ENCODE measurements around the gene ANKRD29.

Gene ANKRD29

GRCh38 chr18:23634692-23635091 is 28.0 kb downstream of the ANKRD29 start:
- Histone ChIP-seq H3K4me3 (replicated peaks; ENCODE audit: low read depth, low read length) (no peak overlapping the region), H3K27me3 (replicated peaks; ENCODE audit: control insufficient read depth, insufficient read depth, low read length) (no peaks in the 10 kb centered on the region), H3K36me3 (ENCODE audit: control insufficient read depth, insufficient read depth, low read length) (no peaks in the 10 kb centered on the region)
- DNase-seq (ENCODE audit: extremely low read depth, insufficient read length) = no peak
- no peak for TF ChIP-seq CTCF (IDR thresholded peaks at IDR 0.05; ENCODE audit: insufficient read depth, low read length, poor library complexity, severe bottlenecking)

- DNase-seq (ENCODE audit: extremely low read depth, insufficient read length) = no peak
- Histone ChIP-seq H3K4me3 (replicated peaks; ENCODE audit: low read depth, low read length) (no peak overlapping the region), H3K27me3 (replicated peaks; ENCODE audit: control insufficient read depth, insufficient read depth, low read length) (no peaks in the 10 kb centered on the region), H3K36me3 (ENCODE audit: control insufficient read depth, insufficient read depth, low read length) (no peaks in the 10 kb centered on the region)
- no peak for TF ChIP-seq CTCF (IDR thresholded peaks at IDR 0.05; ENCODE audit: insufficient read depth, low read length, poor library complexity, severe bottlenecking)
These were observed 30.1 kb downstream of the ANKRD29 start for GRCh38 chr18:23632615-23633014.

GRCh38 chr18:23631746-23632145 is 31.0 kb downstream of the ANKRD29 start:
- Histone ChIP-seq H3K27me3 (replicated peaks; ENCODE audit: control insufficient read depth, insufficient read depth, low read length) (no peaks in the 10 kb centered on the region), H3K36me3 (ENCODE audit: control insufficient read depth, insufficient read depth, low read length) (no peaks in the 10 kb centered on the region), H3K4me3 (replicated peaks; ENCODE audit: low read depth, low read length) (no peak overlapping the region)
- DNase-seq (ENCODE audit: extremely low read depth, insufficient read length) = no peak
- TF ChIP-seq CTCF (IDR thresholded peaks at IDR 0.05; ENCODE audit: insufficient read depth, low read length, poor library complexity, severe bottlenecking) = no peak

GRCh38 chr18:23631312-23631711 is 31.4 kb downstream of the ANKRD29 start:
- DNase-seq (ENCODE audit: extremely low read depth, insufficient read length) = no peak
- TF ChIP-seq CTCF (IDR thresholded peaks at IDR 0.05; ENCODE audit: insufficient read depth, low read length, poor library complexity, severe bottlenecking) = no peak
- no peaks in the 10 kb centered on the region for H3K27me3 ChIP-seq (replicated peaks; ENCODE audit: control insufficient read depth, insufficient read depth, low read length)
- no peaks in the 10 kb centered on the region for H3K36me3 ChIP-seq (ENCODE audit: control insufficient read depth, insufficient read depth, low read length)
- H3K4me3 ChIP-seq (replicated peaks; ENCODE audit: low read depth, low read length) = no peak overlapping the region

GRCh38 chr18:23629444-23629946 is 33.2 kb downstream of the ANKRD29 start:
- TF ChIP-seq CTCF (IDR thresholded peaks at IDR 0.05; ENCODE audit: insufficient read depth, low read length, poor library complexity, severe bottlenecking) = no peak
- H3K27me3 ChIP-seq (replicated peaks; ENCODE audit: control insufficient read depth, insufficient read depth, low read length) = no peaks in the 10 kb centered on the region
- H3K36me3 ChIP-seq (ENCODE audit: control insufficient read depth, insufficient read depth, low read length) = no peaks in the 10 kb centered on the region
- no peak overlapping the region for H3K4me3 ChIP-seq (replicated peaks; ENCODE audit: low read depth, low read length)
- DNase-seq (ENCODE audit: extremely low read depth, insufficient read length) = no peak

GRCh38 chr18:23627970-23628369 is 34.7 kb downstream of the ANKRD29 start:
- Histone ChIP-seq H3K27me3 (replicated peaks; ENCODE audit: control insufficient read depth, insufficient read depth, low read length) (no peaks in the 10 kb centered on the region), H3K36me3 (ENCODE audit: control insufficient read depth, insufficient read depth, low read length) (no peaks in the 10 kb centered on the region), H3K4me3 (replicated peaks; ENCODE audit: low read depth, low read length) (no peak overlapping the region)
- DNase-seq (ENCODE audit: extremely low read depth, insufficient read length) = no peak
- TF ChIP-seq CTCF (IDR thresholded peaks at IDR 0.05; ENCODE audit: insufficient read depth, low read length, poor library complexity, severe bottlenecking) = no peak
